Activated B cell treated with CpG ODN at 0.5 μM for 24 hours (primary cell): ENCODE data around the gene MAP3K14. TPM values are rescaled to one million over a fixed set of nuclear protein-coding genes. Genes with fewer than 3 reads are reported as not detected.

Source experiments
- ATAC-seq: fragments of 200-7000 bp; cut with Tn5 transposase; one replicate; pipeline ENCODE4 v1.10.0; 2021; ENCODE audit warnings: low read depth, mild to moderate bottlenecking, moderate library complexity
- CTCF ChIA-PET: fragments of 350-600 bp; sonication (Branson Sonifier 250); formaldehyde crosslinking; loops from one replicate; lab custom pipeline; 2021; ENCODE audit warnings: antibody characterized with exemption; lab: Charles Lee
- POLR2A ChIA-PET: fragments of 350-600 bp; sonication (Branson Sonifier 250); formaldehyde crosslinking; loops from one replicate; lab custom pipeline; 2021; ENCODE audit warnings: antibody characterized with exemption; lab: Charles Lee
- DNase-seq: peaks from one replicate; pipeline ENCODE4 v3.0.0; 2022
- H3K27ac Mint-ChIP-seq: one replicate; pipeline ENCODE4 v1.8.0; 2020; ENCODE audit warnings: mixed read lengths
- H3K27me3 Mint-ChIP-seq: one replicate; pipeline ENCODE4 v1.8.0; 2021; ENCODE audit warnings: mixed read lengths
- H3K36me3 Mint-ChIP-seq: one replicate; pipeline ENCODE4 v1.8.0; 2021; ENCODE audit warnings: low read depth, mixed read lengths
- H3K4me1 Mint-ChIP-seq: one replicate; pipeline ENCODE4 v1.8.0; 2021; ENCODE audit warnings: mixed read lengths
- H3K4me3 Mint-ChIP-seq: one replicate; pipeline ENCODE4 v1.8.0; 2020; ENCODE audit warnings: mild to moderate bottlenecking, mixed read lengths
- H3K9me3 Mint-ChIP-seq: one replicate; pipeline ENCODE4 v1.8.0; 2020; ENCODE audit warnings: mixed read lengths
- CTCF ChIP-seq: fragments of 200-600 bp; IDR thresholded peaks from one replicate; pipeline ENCODE4 v1.8.0; 2022; ENCODE audit warnings: antibody characterized with exemption, mild to moderate bottlenecking
- intact Hi-C: fragments of 100-400 bp; cut with micrococcal nuclease; formaldehyde crosslinking; loops from one replicate; pipeline ENCODE4 v1.15.1; 2024
- total RNA-seq: library from RNA; stranded (reverse); gene quantifications from 2 replicates; pipeline ENCODE4 v1.2.3, GENCODE V29; 2022

MAP3K14 gene
- total RNA-seq, 1 donor from 2014 or later, result 88.6 TPM

GRCh38 chr17:45262516-45263476, 54.0 kb downstream of the MAP3K14 start:
- ATAC-seq (peak; percentile 6), DNase-seq (no peak)
- no peaks in the 10 kb centered on the region for H3K9me3 Mint-ChIP-seq
- ChIA-PET CTCF (interaction anchor here (1.0 to 1.4 kb wide), 2 partner anchors 14 to 123 kb away, joined by 4 to 5 read pairs; no protein-coding TSS in a partner anchor), POLR2A (interaction anchor here (0.6 to 1.8 kb wide), 5 partner anchors 14 to 123 kb away, joined by 3 to 5 read pairs (median 3); no protein-coding TSS in a partner anchor)
- no peaks in the 10 kb centered on the region for H3K27me3 Mint-ChIP-seq
- H3K4me1 Mint-ChIP-seq, result peaks cover 17% of the 10 kb centered on the region
- no peak for TF ChIP-seq CTCF
- peak overlapping the region; percentile 66 for H3K27ac Mint-ChIP-seq
- intact Hi-C loops, result loop anchor here (1.0 kb wide), 1 partner anchor 15 kb away; no protein-coding TSS in a partner anchor
- H3K36me3 Mint-ChIP-seq, result peaks cover 47% of the 10 kb centered on the region
- peak overlapping the region; percentile 86 for H3K4me3 Mint-ChIP-seq

GRCh38 chr17:45261577-45262515, 55.0 kb downstream of the MAP3K14 start, which contains the start of gene SPATA32:
TSS of gene SPATA32 (minus strand) at chr17:45262094. CDS start at chr17:45262016, 78 bp downstream.
- Mint-ChIP-seq H3K36me3 (peaks cover 38% of the 10 kb centered on the region), H3K4me1 (peaks cover 17% of the 10 kb centered on the region), H3K27ac (peak within 1 kb of the TSS; percentile 77), H3K4me3 (peak within 1 kb of the TSS; percentile 86), H3K27me3 (no peaks in the 10 kb centered on the region), H3K9me3 (no peaks in the 10 kb centered on the region)
- DNase-seq (peak; percentile 46), ATAC-seq (peak; percentile 76)
- intact Hi-C loops, result loop anchor here (1.0 kb wide), 1 partner anchor 15 kb away; no protein-coding TSS in a partner anchor
- CTCF ChIA-PET, result interaction anchor here (1.4 to 5.2 kb wide), 2 partner anchors 15 to 42 kb away, joined by 5 to 13 read pairs; no protein-coding TSS in a partner anchor
- POLR2A ChIA-PET, result interaction anchor here (0.5 to 1.4 kb wide), 8 partner anchors 13 to 376 kb away, joined by 3 to 6 read pairs (median 3); no protein-coding TSS in a partner anchor
- no peak for TF ChIP-seq CTCF

- Mint-ChIP-seq H3K27ac (peak overlapping the region; percentile 8), H3K4me3 (no peak overlapping the region), H3K9me3 (no peaks in the 10 kb centered on the region), H3K4me1 (peaks cover 14% of the 10 kb centered on the region), H3K27me3 (no peaks in the 10 kb centered on the region), H3K36me3 (peaks cover 25% of the 10 kb centered on the region)
- DNase-seq (no peak), ATAC-seq (no peak)
- CTCF ChIA-PET, result interaction anchor here (5.2 kb wide), 1 partner anchor 41 kb away, joined by 13 read pairs; no protein-coding TSS in a partner anchor
- intact Hi-C loops, result no loop called here
- POLR2A ChIA-PET, result interaction anchor here (0.6 to 1.8 kb wide), 4 partner anchors 9 to 55 kb away, joined by 3 to 6 read pairs (median 6); no protein-coding TSS in a partner anchor
- no peak for TF ChIP-seq CTCF
These were observed 56.5 kb downstream of the MAP3K14 start for GRCh38 chr17:45260204-45260783.

GRCh38 chr17:45258981-45259380, 57.8 kb downstream of the MAP3K14 start:
- intact Hi-C loops, result no loop called here
- Mint-ChIP-seq H3K27ac (no peak overlapping the region), H3K36me3 (peaks cover 12% of the 10 kb centered on the region), H3K9me3 (no peaks in the 10 kb centered on the region), H3K4me3 (no peak overlapping the region), H3K4me1 (peaks cover 14% of the 10 kb centered on the region), H3K27me3 (no peaks in the 10 kb centered on the region)
- DNase-seq (no peak), ATAC-seq (no peak)
- no peak for TF ChIP-seq CTCF
- ChIA-PET CTCF (interaction anchor here (0.7 to 5.2 kb wide), 5 partner anchors 13 to 125 kb away, joined by 3 to 13 read pairs (median 5); no protein-coding TSS in a partner anchor), POLR2A (interaction anchor here (0.7 to 1.8 kb wide), 2 partner anchors 11 to 58 kb away, joined by 3 to 6 read pairs; no protein-coding TSS in a partner anchor)
